ENCODE data around the gene TBATA. TPM values are rescaled to one million over a fixed set of nuclear protein-coding genes. Genes with fewer than 3 reads are reported as not detected.

Gene TBATA
- total and polyA plus RNA-seq, 2 donors from 2014 or later = 1.9 TPM; not detected in 1

- DNase-seq (peak; percentile 89 to 96 (median 91)), FAIRE-seq (no peak)
- intact Hi-C loops (cut with DNase I) = loop anchor here (10.0 kb wide), 1 partner anchor 68 kb away; the partner anchor contains the start of gene PCBD1
- peak overlapping the region; percentile 58 to 81 (median 76) for H3K4me3 ChIP-seq (ENCODE audit: low read length in 3 of 3)
- no peak for TF ChIP-seq CTCF (IDR thresholded peaks at IDR 0.05; ENCODE audit: borderline replicate concordance, extremely low read depth, insufficient read depth)
- peaks cover 0 to 8% (median 3%) of the 10 kb centered on the region in 3 donors for H3K36me3 ChIP-seq (ENCODE audit: control insufficient read depth in 2 of 3, insufficient read depth in 3 of 3, low read length in 3 of 3)
- no peaks in the 10 kb centered on the region for H3K27me3 ChIP-seq (ENCODE audit: control insufficient read depth, insufficient read depth, low read length)
- H3K27ac ChIP-seq (ENCODE audit: low read depth in 2 of 2, low read length in 2 of 2) = peak overlapping the region; percentile 93 to 94
- no peaks in the 10 kb centered on the region for H3K9me3 ChIP-seq (ENCODE audit: control insufficient read depth in 2 of 3, insufficient read depth in 1 of 3, low read length in 3 of 3)
- H3K4me1 ChIP-seq (ENCODE audit: control insufficient read depth in 2 of 3, insufficient read depth in 2 of 3, low read depth in 1 of 3, low read length in 3 of 3) = no peaks in the 10 kb centered on the region
- peak overlapping the region; percentile 34 to 78 (median 41) for H3K9ac ChIP-seq (ENCODE audit: low read length in 3 of 3)
Measured at GRCh38 chr10:70816220-70816894, 31.2 kb upstream of the TBATA start.

GRCh38 chr10:70815504-70816219 is 30.5 kb upstream of the TBATA start, which contains the start of gene SGPL1:
SGPL1 (plus strand) TSS chr10:70815948; CDS start chr10:70816854, 906 bp downstream.
- FAIRE-seq = no peak
- Histone ChIP-seq H3K9me3 (ENCODE audit: control insufficient read depth in 2 of 3, insufficient read depth in 1 of 3, low read length in 3 of 3) (no peaks in the 10 kb centered on the region), H3K36me3 (ENCODE audit: control insufficient read depth in 2 of 3, insufficient read depth in 3 of 3, low read length in 3 of 3) (peaks cover 0 to 6% (median 0%) of the 10 kb centered on the region in 3 donors), H3K27me3 (ENCODE audit: control insufficient read depth, insufficient read depth, low read length) (no peaks in the 10 kb centered on the region), H3K9ac (ENCODE audit: low read length in 3 of 3) (peak within 1 kb of the TSS; percentile 34 to 78 (median 41)), H3K27ac (ENCODE audit: low read depth in 2 of 2, low read length in 2 of 2) (peak within 1 kb of the TSS; percentile 93 to 94), H3K4me3 (ENCODE audit: low read length in 3 of 3) (peak within 1 kb of the TSS; percentile 58 to 81 (median 76)), H3K4me1 (ENCODE audit: control insufficient read depth in 2 of 3, insufficient read depth in 2 of 3, low read depth in 1 of 3, low read length in 3 of 3) (no peaks in the 10 kb centered on the region)
- TF ChIP-seq CTCF (IDR thresholded peaks at IDR 0.05; ENCODE audit: borderline replicate concordance, extremely low read depth, insufficient read depth) = peak; percentile 98
- peak; percentile 87 to 95 (median 92) for DNase-seq
- intact Hi-C loops (cut with DNase I) = loop anchor here (10.0 kb wide), 1 partner anchor 69 kb away; the partner anchor contains the start of gene PCBD1

- Histone ChIP-seq H3K9ac (ENCODE audit: low read length in 3 of 3) (no peak overlapping the region), H3K27me3 (ENCODE audit: control insufficient read depth, insufficient read depth, low read length) (no peaks in the 10 kb centered on the region), H3K4me1 (ENCODE audit: control insufficient read depth in 2 of 3, insufficient read depth in 2 of 3, low read depth in 1 of 3, low read length in 3 of 3) (no peaks in the 10 kb centered on the region), H3K36me3 (ENCODE audit: control insufficient read depth in 2 of 3, insufficient read depth in 3 of 3, low read length in 3 of 3) (peaks cover 0 to 1% (median 0%) of the 10 kb centered on the region in 3 donors), H3K27ac (ENCODE audit: low read depth in 2 of 2, low read length in 2 of 2) (no peak overlapping the region), H3K4me3 (ENCODE audit: low read length in 3 of 3) (no peak overlapping the region), H3K9me3 (ENCODE audit: control insufficient read depth in 2 of 3, insufficient read depth in 1 of 3, low read length in 3 of 3) (no peaks in the 10 kb centered on the region)
- no peak for DNase-seq
- intact Hi-C loops (cut with DNase I) = loop anchor here (10.0 kb wide), 1 partner anchor 71 kb away; the partner anchor contains the start of gene PCBD1
- no peak for FAIRE-seq
- no peak for TF ChIP-seq CTCF (IDR thresholded peaks at IDR 0.05; ENCODE audit: borderline replicate concordance, extremely low read depth, insufficient read depth)
Measured at GRCh38 chr10:70814126-70814525, 28.9 kb upstream of the TBATA start.

Data from kidney (tissue), 14 donors.